Measurements from ENCODE around the gene RLF.

Gene RLF

DNA sequence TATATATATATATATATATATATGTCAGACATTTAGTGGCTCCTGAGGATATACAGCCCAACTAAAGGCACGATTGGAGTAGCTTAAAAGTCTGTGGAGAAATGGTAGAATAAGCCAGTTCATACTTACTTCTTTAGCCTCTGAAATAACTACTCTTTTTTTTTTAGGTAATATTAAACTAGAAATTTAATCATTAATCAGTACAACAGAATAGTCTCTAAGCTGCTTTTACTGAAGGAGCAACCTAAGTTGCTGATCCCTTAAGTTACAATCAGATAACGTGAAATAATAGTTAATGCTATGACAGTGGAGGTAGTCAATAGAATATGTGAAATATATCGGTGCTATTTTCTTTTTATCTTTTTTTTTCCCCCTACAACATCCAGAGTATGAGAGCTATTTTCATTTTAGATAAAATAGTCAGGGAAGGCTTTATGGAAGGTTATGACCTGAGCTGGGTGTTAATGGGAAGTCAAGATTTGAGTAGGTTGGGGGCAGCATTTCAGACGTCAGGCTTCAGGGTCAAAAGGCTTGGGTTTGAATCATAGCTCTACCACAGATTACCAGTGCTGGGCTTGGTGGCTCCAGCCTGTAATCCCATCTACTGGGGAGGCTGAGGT lies 112.5 kb downstream of the RLF start:
- no peak overlapping the region for H3K4me3 ChIP-seq (ENCODE audit: low read depth, low read length)
- TF ChIP-seq, protein P1, sequence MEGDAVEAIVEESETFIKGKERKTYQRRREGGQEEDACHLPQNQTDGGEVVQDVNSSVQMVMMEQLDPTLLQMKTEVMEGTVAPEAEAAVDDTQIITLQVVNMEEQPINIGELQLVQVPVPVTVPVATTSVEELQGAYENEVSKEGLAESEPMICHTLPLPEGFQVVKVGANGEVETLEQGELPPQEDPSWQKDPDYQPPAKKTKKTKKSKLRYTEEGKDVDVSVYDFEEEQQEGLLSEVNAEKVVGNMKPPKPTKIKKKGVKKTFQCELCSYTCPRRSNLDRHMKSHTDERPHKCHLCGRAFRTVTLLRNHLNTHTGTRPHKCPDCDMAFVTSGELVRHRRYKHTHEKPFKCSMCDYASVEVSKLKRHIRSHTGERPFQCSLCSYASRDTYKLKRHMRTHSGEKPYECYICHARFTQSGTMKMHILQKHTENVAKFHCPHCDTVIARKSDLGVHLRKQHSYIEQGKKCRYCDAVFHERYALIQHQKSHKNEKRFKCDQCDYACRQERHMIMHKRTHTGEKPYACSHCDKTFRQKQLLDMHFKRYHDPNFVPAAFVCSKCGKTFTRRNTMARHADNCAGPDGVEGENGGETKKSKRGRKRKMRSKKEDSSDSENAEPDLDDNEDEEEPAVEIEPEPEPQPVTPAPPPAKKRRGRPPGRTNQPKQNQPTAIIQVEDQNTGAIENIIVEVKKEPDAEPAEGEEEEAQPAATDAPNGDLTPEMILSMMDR (IDR thresholded peaks at IDR 0.05; ENCODE audit: low read depth, low read length), result no peak

DNA sequence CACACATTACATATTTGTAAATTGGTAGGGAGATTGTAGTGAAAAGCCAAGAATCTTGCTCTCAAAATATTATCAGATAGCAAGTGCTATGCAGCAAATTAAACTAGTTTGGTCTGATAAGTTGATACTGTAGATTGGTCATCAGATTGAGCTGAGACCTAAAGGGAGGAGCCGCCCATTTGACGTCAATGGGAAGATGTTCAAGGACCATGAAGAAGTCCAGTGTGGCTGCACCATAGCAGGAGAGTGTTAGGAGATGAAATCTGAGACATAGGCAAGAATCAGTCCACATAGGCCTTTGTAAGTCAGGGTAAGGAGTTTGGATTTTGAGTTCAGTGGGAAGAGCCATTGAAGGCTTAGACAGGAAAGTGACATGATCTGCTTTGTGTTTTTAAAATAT lies 113.1 kb downstream of the RLF start:
- no peak overlapping the region for H3K4me3 ChIP-seq (ENCODE audit: low read depth, low read length)
- TF ChIP-seq, protein P1 (IDR thresholded peaks at IDR 0.05; ENCODE audit: low read depth, low read length), result no peak

DNA sequence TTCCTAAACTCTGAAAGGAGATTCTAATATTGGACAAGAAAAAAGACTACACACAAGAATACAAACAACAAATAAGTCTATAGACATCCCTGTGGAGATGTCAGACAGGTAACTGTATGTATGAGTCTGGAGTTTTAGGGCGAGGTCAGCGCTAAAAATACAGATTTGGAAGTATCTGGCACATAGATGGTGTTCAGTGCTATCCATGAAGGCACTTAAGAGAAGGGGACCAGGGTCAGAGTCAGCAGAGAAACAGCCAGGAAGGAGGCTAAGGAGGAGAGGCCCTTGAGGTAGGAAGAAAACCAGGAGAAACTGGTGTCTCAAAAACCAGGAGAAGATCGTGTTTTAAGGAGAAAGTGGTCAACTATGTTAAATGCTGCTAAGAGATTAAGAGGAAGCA lies 114.9 kb downstream of the RLF start:
- TF ChIP-seq, protein P1 (IDR thresholded peaks at IDR 0.05; ENCODE audit: low read depth, low read length), result no peak
- no peak overlapping the region for H3K4me3 ChIP-seq (ENCODE audit: low read depth, low read length)

DNA sequence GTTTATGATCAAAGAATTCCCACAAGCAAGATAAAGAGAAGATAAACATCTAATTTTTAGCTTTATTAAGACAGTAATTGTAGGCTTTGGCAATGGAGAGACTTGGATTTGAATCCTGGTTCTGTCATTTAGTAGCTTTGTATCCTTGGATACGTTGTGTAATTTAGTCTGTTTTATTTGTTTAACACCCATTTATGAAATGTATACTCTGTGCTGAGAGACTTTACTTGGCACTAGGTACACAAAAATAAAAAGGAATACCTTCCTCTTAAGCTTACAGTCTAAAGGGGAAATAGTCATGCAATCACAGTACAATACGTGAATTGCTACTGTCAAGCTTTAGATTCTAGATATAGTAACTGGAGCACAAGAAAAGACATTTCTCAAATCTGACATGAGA lies 120.7 kb downstream of the RLF start:
- TF ChIP-seq, protein P1 (IDR thresholded peaks at IDR 0.05; ENCODE audit: low read depth, low read length), result no peak
- H3K4me3 ChIP-seq (ENCODE audit: low read depth, low read length), result no peak overlapping the region
